Vagina (tissue), 2 donors: ENCODE measurements around the gene ZC2HC1B.

Experiments used
- CTCF ChIP-seq, 3 experiments: fragments of 450-650 bp in 2 of 3; fragments of 200-600 bp in 1 of 3; sonication (generic) in 1 of 3; IDR thresholded peaks; one replicate each; pipeline ENCODE4 v1.5.1; 2017 to 2019; ENCODE audit warnings: antibody characterized with exemption in 3 of 3, mild to moderate bottlenecking in 2 of 3, moderate library complexity in 2 of 3
- POLR2A ChIP-seq, 2 donors: fragments of 450-650 bp; IDR thresholded peaks; one replicate each; pipeline ENCODE4 v1.6.1; 2017; ENCODE audit warnings: antibody characterized with exemption in 2 of 2, mild to moderate bottlenecking in 2 of 2, moderate library complexity in 2 of 2
- POLR2AphosphoS5 ChIP-seq, 2 donors: sonication (generic); formaldehyde crosslinking; IDR thresholded peaks; one replicate each; pipeline ENCODE4 v1.9.0; 2017; ENCODE audit warnings: antibody characterized with exemption in 2 of 2, mild to moderate bottlenecking in 2 of 2, low read depth in 1 of 2; ENCODE audit not compliant: insufficient read depth in 1 of 2

- TF ChIP-seq POLR2A (IDR thresholded peaks at IDR 0.05) (no peak), POLR2AphosphoS5 (IDR thresholded peaks at IDR 0.05; ENCODE audit: insufficient read depth in 1 of 2, low read depth in 1 of 2) (no peak), CTCF (IDR thresholded peaks at IDR 0.05) (no peak)
Measured at GRCh38 chr6:143817621-143818020, 46.7 kb upstream of the ZC2HC1B start.
